Endothelial cell (in vitro differentiated cells): ENCODE data around the gene CEP85. TPM values are rescaled to one million over a fixed set of nuclear protein-coding genes. Genes with fewer than 3 reads are reported as not detected.
A peak's percentile ranks its signal among the peaks of the same experiment; 100 is the strongest.
"Not testable (repeated sequence)": the region's sequence is repeated elsewhere in the genome, so short reads cannot be mapped to it uniquely, and the experiment has no call there.

ENCODE experiments used
- DNase-seq: peaks from one replicate; pipeline ENCODE4 v3.0.0; 2021; ENCODE audit warnings: low spot score
- H3K27ac Mint-ChIP-seq: one replicate; pipeline ENCODE4 v1.8.0; 2021; ENCODE audit warnings: mixed read lengths, inconsistent platforms; ENCODE audit not compliant: unreplicated experiment
- H3K27me3 Mint-ChIP-seq: one replicate; pipeline ENCODE4 v1.8.0; 2021; ENCODE audit warnings: mild to moderate bottlenecking, moderate library complexity, mixed read lengths, inconsistent platforms; ENCODE audit not compliant: unreplicated experiment
- H3K36me3 Mint-ChIP-seq: one replicate; pipeline ENCODE4 v1.8.0; 2021; ENCODE audit warnings: mild to moderate bottlenecking, low read depth, mixed read lengths, inconsistent platforms; ENCODE audit not compliant: unreplicated experiment
- H3K4me1 Mint-ChIP-seq: one replicate; pipeline ENCODE4 v1.8.0; 2021; ENCODE audit warnings: mild to moderate bottlenecking, mixed read lengths, inconsistent platforms; ENCODE audit not compliant: unreplicated experiment
- H3K4me3 Mint-ChIP-seq: one replicate; pipeline ENCODE4 v1.8.0; 2021; ENCODE audit warnings: mild to moderate bottlenecking, mixed read lengths, inconsistent platforms; ENCODE audit not compliant: unreplicated experiment
- H3K9me3 Mint-ChIP-seq: one replicate; pipeline ENCODE4 v1.8.0; 2021; ENCODE audit warnings: mixed read lengths, inconsistent platforms; ENCODE audit not compliant: unreplicated experiment
- CTCF ChIP-seq: fragments of 200-600 bp; sonication (generic); IDR thresholded peaks from one replicate; pipeline ENCODE4 v1.5.0; 2021; ENCODE audit warnings: antibody characterized with exemption; ENCODE audit not compliant: unreplicated experiment
- total RNA-seq: library from RNA; stranded (reverse); fragmentation: NEBNext Ultra II Directional; extraction: Animal tissue kit (Norgen Biotek cat#: 25700); gene quantifications from one replicate; pipeline ENCODE4 v1.2.1, GENCODE V29; 2021; ENCODE audit not compliant: unreplicated experiment

CEP85 gene
- total RNA-seq, 1 donor from 2014 or later, result 9.7 TPM

- Mint-ChIP-seq H3K4me1 (peaks cover 7% of the 10 kb centered on the region), H3K4me3 (no peak overlapping the region), H3K36me3 (no peaks in the 10 kb centered on the region), H3K27ac (no peak overlapping the region), H3K9me3 (no peaks in the 10 kb centered on the region), H3K27me3 (peaks cover 4% of the 10 kb centered on the region)
- DNase-seq, result no peak
- TF ChIP-seq CTCF, result no peak
These were observed 12.9 kb upstream of the CEP85 start for GRCh38 chr1:26221094-26221493.

GRCh38 chr1:26224606-26225005 lies 9.4 kb upstream of the CEP85 start:
- no peak overlapping the region for H3K27ac Mint-ChIP-seq
- H3K4me1 Mint-ChIP-seq, result peaks cover 7% of the 10 kb centered on the region
- no peaks in the 10 kb centered on the region for H3K9me3 Mint-ChIP-seq
- H3K36me3 Mint-ChIP-seq, result no peaks in the 10 kb centered on the region
- no peak overlapping the region for H3K4me3 Mint-ChIP-seq
- DNase-seq, result no peak
- no peak for TF ChIP-seq CTCF
- H3K27me3 Mint-ChIP-seq, result peaks cover 4% of the 10 kb centered on the region

GRCh38 chr1:26225033-26225831 lies 8.8 kb upstream of the CEP85 start:
- Mint-ChIP-seq H3K27me3 (peaks cover 4% of the 10 kb centered on the region), H3K9me3 (no peaks in the 10 kb centered on the region), H3K4me1 (peaks cover 7% of the 10 kb centered on the region), H3K27ac (no peak overlapping the region), H3K4me3 (peak overlapping the region; percentile 86), H3K36me3 (no peaks in the 10 kb centered on the region)
- DNase-seq, result peak; percentile 70
- TF ChIP-seq CTCF, result no peak

- H3K36me3 Mint-ChIP-seq, H3K9me3 Mint-ChIP-seq, H3K27ac Mint-ChIP-seq, H3K27me3 Mint-ChIP-seq, H3K4me3 Mint-ChIP-seq, H3K4me1 Mint-ChIP-seq, DNase-seq: not testable (repeated sequence)
These were observed 3.3 kb upstream of the CEP85 start for GRCh38 chr1:26230682-26231081.

- no peak for TF ChIP-seq CTCF
- Mint-ChIP-seq H3K9me3 (no peaks in the 10 kb centered on the region), H3K4me3 (peak overlapping the region; percentile 95), H3K36me3 (no peaks in the 10 kb centered on the region), H3K27me3 (peaks cover 3% of the 10 kb centered on the region), H3K4me1 (peaks cover 3% of the 10 kb centered on the region), H3K27ac (peak overlapping the region; percentile 15)
- DNase-seq, result no peak
These were observed 807 bp downstream of the CEP85 start for GRCh38 chr1:26234644-26235370.
